ENCODE measurements around the gene RBMX.

Gene RBMX

DNA sequence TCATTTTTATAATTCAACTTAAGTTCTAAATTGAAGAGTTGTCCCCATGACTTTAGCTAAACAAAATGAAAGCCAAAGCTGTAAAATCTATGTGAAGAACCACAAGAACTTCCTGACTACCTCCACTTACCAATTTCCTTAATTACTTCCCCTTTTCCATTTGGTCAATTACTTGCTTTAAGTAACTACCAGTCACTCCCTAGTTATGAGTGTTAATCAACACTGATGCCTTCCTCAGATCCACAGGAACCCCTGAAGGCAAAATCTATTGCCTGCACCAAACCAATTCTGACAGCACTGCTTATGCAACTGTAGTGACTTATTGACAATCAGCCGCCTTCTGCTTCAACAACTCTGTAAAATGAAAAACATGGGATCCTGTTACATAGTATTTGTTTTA lies 10.5 kb downstream of the RBMX start:
- H3K9me2 ChIP-seq (replicated peaks; ENCODE audit: insufficient read depth, low read length): no peaks in the 10 kb centered on the region
- no peaks in the 10 kb centered on the region for H3K27me3 ChIP-seq (ENCODE audit: low read length)
- H3K4me2 ChIP-seq (ENCODE audit: low read depth, low read length, poor library complexity, severe bottlenecking): no peak overlapping the region
- H2AFZ ChIP-seq (ENCODE audit: low read depth, low read length, severe bottlenecking): no peak overlapping the region
- H3K9me3 ChIP-seq (ENCODE audit: insufficient read depth, low read length): no peaks in the 10 kb centered on the region
- TF ChIP-seq EZH2phosphoT487 (conservative IDR thresholded peaks at IDR 0.05; ENCODE audit: low read length): no peak
- TF ChIP-seq CTCF (IDR thresholded peaks at IDR 0.05; ENCODE audit: insufficient read depth, low read length, poor library complexity, severe bottlenecking): no peak
- H4K20me1 ChIP-seq (ENCODE audit: low read depth, low read length): peaks cover 8% of the 10 kb centered on the region; the same call in 1 of the 2 replicates
- no peak overlapping the region for H3K4me3 ChIP-seq (ENCODE audit: insufficient read depth, low read length, poor library complexity, severe bottlenecking)
- peaks cover 14% of the 10 kb centered on the region; the same call in 1 of the 2 replicates for H3K79me2 ChIP-seq (ENCODE audit: insufficient read depth, low read length)
- no peak overlapping the region for H3K27ac ChIP-seq (ENCODE audit: low read depth, low read length)
- no peak overlapping the region for H3K9ac ChIP-seq (ENCODE audit: low read length)
- peaks cover 64% of the 10 kb centered on the region for H3F3A ChIP-seq (ENCODE audit: insufficient read depth)
- H3K36me3 ChIP-seq (ENCODE audit: low read length): peaks cover 35% of the 10 kb centered on the region

- Histone ChIP-seq H3K9me2 (replicated peaks; ENCODE audit: insufficient read depth, low read length) (no peaks in the 10 kb centered on the region), H3K27ac (ENCODE audit: low read depth, low read length) (no peak overlapping the region), H3K4me2 (ENCODE audit: low read depth, low read length, poor library complexity, severe bottlenecking) (no peak overlapping the region), H2AFZ (ENCODE audit: low read depth, low read length, severe bottlenecking) (no peak overlapping the region), H3K27me3 (ENCODE audit: low read length) (no peaks in the 10 kb centered on the region), H3K4me3 (ENCODE audit: insufficient read depth, low read length, poor library complexity, severe bottlenecking) (no peak overlapping the region), H4K20me1 (ENCODE audit: low read depth, low read length) (peaks cover 8% of the 10 kb centered on the region; the same call in 1 of the 2 replicates), H3K9ac (ENCODE audit: low read length) (no peak overlapping the region), H3K9me3 (ENCODE audit: insufficient read depth, low read length) (no peaks in the 10 kb centered on the region), H3F3A (ENCODE audit: insufficient read depth) (peaks cover 58% of the 10 kb centered on the region), H3K36me3 (ENCODE audit: low read length) (peaks cover 30% of the 10 kb centered on the region), H3K79me2 (ENCODE audit: insufficient read depth, low read length) (peaks cover 11% of the 10 kb centered on the region; the same call in 1 of the 2 replicates)
- TF ChIP-seq CTCF (IDR thresholded peaks at IDR 0.05; ENCODE audit: insufficient read depth, low read length, poor library complexity, severe bottlenecking) (no peak), EZH2phosphoT487 (conservative IDR thresholded peaks at IDR 0.05; ENCODE audit: low read length) (no peak)
Observed at GRCh38 chrX:136868283-136869055, 12.1 kb downstream of the RBMX start.

DNA sequence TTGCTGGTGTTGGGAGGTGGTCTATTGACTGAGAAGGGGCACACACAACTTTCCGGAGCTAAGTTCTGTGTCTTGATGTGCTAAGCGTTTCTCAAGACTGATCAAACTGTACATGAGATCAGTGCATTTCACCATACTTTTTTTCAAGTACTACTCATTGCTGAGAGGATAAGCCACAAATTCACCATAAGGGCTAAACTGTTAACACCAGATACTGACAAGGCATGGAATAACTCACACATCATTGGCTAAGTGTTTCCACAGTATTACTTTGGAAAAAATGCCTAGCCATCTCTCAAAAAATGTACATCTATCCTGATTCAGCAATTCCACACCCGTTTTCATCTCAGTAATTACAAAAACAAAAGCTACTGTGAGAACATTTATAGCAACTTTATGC lies 13.0 kb downstream of the RBMX start:
- H2AFZ ChIP-seq (ENCODE audit: low read depth, low read length, severe bottlenecking): no peak overlapping the region
- no peak overlapping the region for H3K4me3 ChIP-seq (ENCODE audit: insufficient read depth, low read length, poor library complexity, severe bottlenecking)
- H3K27me3 ChIP-seq (ENCODE audit: low read length): no peaks in the 10 kb centered on the region
- peaks cover 8% of the 10 kb centered on the region; the same call in 1 of the 2 replicates for H3K79me2 ChIP-seq (ENCODE audit: insufficient read depth, low read length)
- H4K20me1 ChIP-seq (ENCODE audit: low read depth, low read length): peaks cover 8% of the 10 kb centered on the region; the same call in 1 of the 2 replicates
- no peak overlapping the region for H3K27ac ChIP-seq (ENCODE audit: low read depth, low read length)
- H3K9me3 ChIP-seq (ENCODE audit: insufficient read depth, low read length): no peaks in the 10 kb centered on the region
- H3K9me2 ChIP-seq (replicated peaks; ENCODE audit: insufficient read depth, low read length): no peaks in the 10 kb centered on the region
- H3K4me2 ChIP-seq (ENCODE audit: low read depth, low read length, poor library complexity, severe bottlenecking): no peak overlapping the region
- peaks cover 55% of the 10 kb centered on the region for H3F3A ChIP-seq (ENCODE audit: insufficient read depth)
- H3K36me3 ChIP-seq (ENCODE audit: low read length): peaks cover 25% of the 10 kb centered on the region
- no peak overlapping the region for H3K9ac ChIP-seq (ENCODE audit: low read length)
- TF ChIP-seq CTCF (IDR thresholded peaks at IDR 0.05; ENCODE audit: insufficient read depth, low read length, poor library complexity, severe bottlenecking) (no peak), EZH2phosphoT487 (conservative IDR thresholded peaks at IDR 0.05; ENCODE audit: low read length) (no peak)
